HEK293 (cell line): ENCODE data around the gene FXYD5.

Experiments used
- FEZF1 ChIP-seq: fragments of 450-650 bp; formaldehyde crosslinking; IDR thresholded peaks from 2 replicates; pipeline ENCODE4 v1.5.1; 2016; ENCODE audit warnings: missing biosample characterization, missing genetic modification characterization
- IKZF3 ChIP-seq: fragments of 450-650 bp; IDR thresholded peaks from 2 replicates; pipeline ENCODE4 v1.5.0; 2018; ENCODE audit warnings: missing biosample characterization, mild to moderate bottlenecking, missing genetic modification characterization, moderate library complexity
- KLF9 ChIP-seq: fragments of 450-650 bp; formaldehyde crosslinking; IDR thresholded peaks from 2 replicates; pipeline ENCODE4 v1.5.1; 2016; ENCODE audit warnings: missing biosample characterization, missing genetic modification characterization, low read depth
- OSR2 ChIP-seq: fragments of 450-650 bp; formaldehyde crosslinking; IDR thresholded peaks from 2 replicates; pipeline ENCODE4 v1.5.1; 2016; ENCODE audit warnings: missing biosample characterization, missing genetic modification characterization
- SALL2 ChIP-seq: fragments of 450-650 bp; formaldehyde crosslinking; IDR thresholded peaks from 2 replicates; pipeline ENCODE4 v1.5.0; 2017; ENCODE audit warnings: missing biosample characterization, mild to moderate bottlenecking, missing genetic modification characterization, borderline replicate concordance
- SCRT2 ChIP-seq: fragments of 450-650 bp; formaldehyde crosslinking; IDR thresholded peaks from 2 replicates; pipeline ENCODE4 v1.5.1; 2016; ENCODE audit warnings: missing biosample characterization, missing genetic modification characterization
- SP3 ChIP-seq: fragments of 450-650 bp; formaldehyde crosslinking; IDR thresholded peaks from 2 replicates; pipeline ENCODE4 v1.5.1; 2016; ENCODE audit warnings: missing biosample characterization, missing genetic modification characterization
- WT1 ChIP-seq: fragments of 450-650 bp; formaldehyde crosslinking; IDR thresholded peaks from 2 replicates; pipeline ENCODE4 v1.5.1; 2016; ENCODE audit warnings: missing biosample characterization, missing genetic modification characterization
- ZFHX2 ChIP-seq: fragments of 450-650 bp; formaldehyde crosslinking; conservative IDR thresholded peaks from 2 replicates; pipeline ENCODE4 v1.5.1; 2016; ENCODE audit warnings: missing biosample characterization, missing genetic modification characterization
- ZFP3 ChIP-seq: fragments of 450-650 bp; formaldehyde crosslinking; IDR thresholded peaks from 2 replicates; pipeline ENCODE4 v1.5.1; 2016; ENCODE audit warnings: low read depth, missing biosample characterization, missing genetic modification characterization
- ZIC2 ChIP-seq: fragments of 450-650 bp; formaldehyde crosslinking; IDR thresholded peaks from 2 replicates; pipeline ENCODE4 v1.5.1; 2016; ENCODE audit warnings: missing biosample characterization, missing genetic modification characterization
- ZNF175 ChIP-seq: fragments of 450-650 bp; formaldehyde crosslinking; IDR thresholded peaks from 2 replicates; pipeline ENCODE4 v1.5.1; 2016; ENCODE audit warnings: missing biosample characterization, missing genetic modification characterization
- ZNF239 ChIP-seq: fragments of 450-650 bp; formaldehyde crosslinking; IDR thresholded peaks from 2 replicates; pipeline ENCODE4 v1.5.1; 2016; ENCODE audit warnings: missing biosample characterization, missing genetic modification characterization
- ZNF404 ChIP-seq: fragments of 450-650 bp; formaldehyde crosslinking; IDR thresholded peaks from 2 replicates; pipeline ENCODE4 v1.5.1; 2017; ENCODE audit warnings: missing biosample characterization, missing genetic modification characterization
- ZNF433 ChIP-seq: fragments of 450-650 bp; formaldehyde crosslinking; IDR thresholded peaks from 2 replicates; pipeline ENCODE4 v1.5.1; 2016; ENCODE audit warnings: missing biosample characterization, missing genetic modification characterization, low read depth
- ZNF449 ChIP-seq: fragments of 450-650 bp; formaldehyde crosslinking; IDR thresholded peaks from 2 replicates; pipeline ENCODE4 v1.5.1; 2017; ENCODE audit warnings: missing biosample characterization, mild to moderate bottlenecking, missing genetic modification characterization, moderate library complexity
- ZNF501 ChIP-seq: fragments of 450-650 bp; formaldehyde crosslinking; IDR thresholded peaks from 2 replicates; pipeline ENCODE4 v1.5.1; 2016; ENCODE audit warnings: missing biosample characterization, missing genetic modification characterization
- ZNF549 ChIP-seq: fragments of 450-650 bp; IDR thresholded peaks from 2 replicates; pipeline ENCODE4 v1.5.1; 2018; ENCODE audit warnings: missing biosample characterization, missing genetic modification characterization, mild to moderate bottlenecking, inconsistent platforms, moderate library complexity
- ZNF621 ChIP-seq: fragments of 450-650 bp; formaldehyde crosslinking; IDR thresholded peaks from 2 replicates; pipeline ENCODE4 v1.5.1; 2017; ENCODE audit warnings: missing biosample characterization, missing genetic modification characterization
- ZNF658 ChIP-seq: fragments of 450-650 bp; formaldehyde crosslinking; IDR thresholded peaks from 2 replicates; pipeline ENCODE4; 2016; ENCODE audit warnings: missing biosample characterization, missing genetic modification characterization
- ZNF660 ChIP-seq: fragments of 450-650 bp; IDR thresholded peaks from 2 replicates; pipeline ENCODE4 v1.5.1; 2018; ENCODE audit warnings: missing biosample characterization, mild to moderate bottlenecking, missing genetic modification characterization
- TF ChIP-seq, protein P1 (sequence below): fragments of 450-650 bp; IDR thresholded peaks from 2 replicates; pipeline ENCODE4 v1.5.1; 2018; ENCODE audit warnings: missing biosample characterization, missing genetic modification characterization
- TF ChIP-seq, protein P2 (sequence below): fragments of 450-650 bp; formaldehyde crosslinking; IDR thresholded peaks from 2 replicates; pipeline ENCODE4 v1.5.1; 2017; ENCODE audit warnings: missing biosample characterization, missing genetic modification characterization
- TF ChIP-seq, protein P3 (sequence below): fragments of 450-650 bp; formaldehyde crosslinking; IDR thresholded peaks from 2 replicates; pipeline ENCODE4 v1.5.1; 2016; ENCODE audit warnings: missing biosample characterization, missing genetic modification characterization

Gene FXYD5

GRCh38 chr19:35135389-35135909, 19.1 kb upstream of the FXYD5 start (continued):
- no peak for TF ChIP-seq IKZF3 (tag by site-specific recombination)
- TF ChIP-seq ZNF449 = peak; percentile 94; the same call in 1 of the 2 replicates
- TF ChIP-seq FEZF1 = no peak
- no peak for TF ChIP-seq ZNF404 (tag by site-specific recombination)
- TF ChIP-seq OSR2 (tag by site-specific recombination) = no peak
- TF ChIP-seq, protein P1, sequence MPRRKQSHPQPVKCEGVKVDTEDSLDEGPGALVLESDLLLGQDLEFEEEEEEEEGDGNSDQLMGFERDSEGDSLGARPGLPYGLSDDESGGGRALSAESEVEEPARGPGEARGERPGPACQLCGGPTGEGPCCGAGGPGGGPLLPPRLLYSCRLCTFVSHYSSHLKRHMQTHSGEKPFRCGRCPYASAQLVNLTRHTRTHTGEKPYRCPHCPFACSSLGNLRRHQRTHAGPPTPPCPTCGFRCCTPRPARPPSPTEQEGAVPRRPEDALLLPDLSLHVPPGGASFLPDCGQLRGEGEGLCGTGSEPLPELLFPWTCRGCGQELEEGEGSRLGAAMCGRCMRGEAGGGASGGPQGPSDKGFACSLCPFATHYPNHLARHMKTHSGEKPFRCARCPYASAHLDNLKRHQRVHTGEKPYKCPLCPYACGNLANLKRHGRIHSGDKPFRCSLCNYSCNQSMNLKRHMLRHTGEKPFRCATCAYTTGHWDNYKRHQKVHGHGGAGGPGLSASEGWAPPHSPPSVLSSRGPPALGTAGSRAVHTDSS (tag by site-specific recombination) = peak; percentile 100
- TF ChIP-seq, protein P2, sequence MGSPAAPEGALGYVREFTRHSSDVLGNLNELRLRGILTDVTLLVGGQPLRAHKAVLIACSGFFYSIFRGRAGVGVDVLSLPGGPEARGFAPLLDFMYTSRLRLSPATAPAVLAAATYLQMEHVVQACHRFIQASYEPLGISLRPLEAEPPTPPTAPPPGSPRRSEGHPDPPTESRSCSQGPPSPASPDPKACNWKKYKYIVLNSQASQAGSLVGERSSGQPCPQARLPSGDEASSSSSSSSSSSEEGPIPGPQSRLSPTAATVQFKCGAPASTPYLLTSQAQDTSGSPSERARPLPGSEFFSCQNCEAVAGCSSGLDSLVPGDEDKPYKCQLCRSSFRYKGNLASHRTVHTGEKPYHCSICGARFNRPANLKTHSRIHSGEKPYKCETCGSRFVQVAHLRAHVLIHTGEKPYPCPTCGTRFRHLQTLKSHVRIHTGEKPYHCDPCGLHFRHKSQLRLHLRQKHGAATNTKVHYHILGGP (tag by site-specific recombination) = no peak
- TF ChIP-seq ZNF175 (tag by site-specific recombination) = no peak
- no peak; the same call in 1 of the 2 replicates for TF ChIP-seq ZNF660
- peak; percentile 70 for TF ChIP-seq WT1 (tag by site-specific recombination)
- no peak for TF ChIP-seq ZNF658
- TF ChIP-seq ZNF621 (tag by site-specific recombination) = no peak
- 0 out of 2 replicates have a peak, but pooled peaks have one; percentile 24 for TF ChIP-seq ZNF239 (tag by site-specific recombination)
- TF ChIP-seq ZNF501 (tag by site-specific recombination) = no peak
- TF ChIP-seq, protein P3, sequence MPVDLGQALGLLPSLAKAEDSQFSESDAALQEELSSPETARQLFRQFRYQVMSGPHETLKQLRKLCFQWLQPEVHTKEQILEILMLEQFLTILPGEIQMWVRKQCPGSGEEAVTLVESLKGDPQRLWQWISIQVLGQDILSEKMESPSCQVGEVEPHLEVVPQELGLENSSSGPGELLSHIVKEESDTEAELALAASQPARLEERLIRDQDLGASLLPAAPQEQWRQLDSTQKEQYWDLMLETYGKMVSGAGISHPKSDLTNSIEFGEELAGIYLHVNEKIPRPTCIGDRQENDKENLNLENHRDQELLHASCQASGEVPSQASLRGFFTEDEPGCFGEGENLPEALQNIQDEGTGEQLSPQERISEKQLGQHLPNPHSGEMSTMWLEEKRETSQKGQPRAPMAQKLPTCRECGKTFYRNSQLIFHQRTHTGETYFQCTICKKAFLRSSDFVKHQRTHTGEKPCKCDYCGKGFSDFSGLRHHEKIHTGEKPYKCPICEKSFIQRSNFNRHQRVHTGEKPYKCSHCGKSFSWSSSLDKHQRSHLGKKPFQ = no peak
- TF ChIP-seq SALL2 (tag by site-specific recombination) = no peak
- TF ChIP-seq ZNF433 (tag by site-specific recombination) = no peak
- TF ChIP-seq SCRT2 (tag by site-specific recombination) = peak; percentile 36; the same call in 1 of the 2 replicates
- TF ChIP-seq ZFHX2 (tag by site-specific recombination) = peak; percentile 67
- peak; percentile 71; the same call in 1 of the 2 replicates for TF ChIP-seq KLF9
- TF ChIP-seq ZIC2 (tag by site-specific recombination) = peak; percentile 54
- no peak for TF ChIP-seq ZNF549
- TF ChIP-seq ZFP3 (tag by site-specific recombination) = no peak
- TF ChIP-seq SP3 (tag by site-specific recombination) = peak; percentile 57
